ENCODE measurements around the gene WDR5B. TPM values are rescaled to one million over a fixed set of nuclear protein-coding genes. Genes with fewer than 3 reads are reported as not detected.
"Not testable (repeated sequence)": the region's sequence is repeated elsewhere in the genome, so short reads cannot be mapped to it uniquely, and the experiment has no call there.

WDR5B gene
- total RNA-seq, 1 experiment from 2014 or later: 7.1 TPM

DNA sequence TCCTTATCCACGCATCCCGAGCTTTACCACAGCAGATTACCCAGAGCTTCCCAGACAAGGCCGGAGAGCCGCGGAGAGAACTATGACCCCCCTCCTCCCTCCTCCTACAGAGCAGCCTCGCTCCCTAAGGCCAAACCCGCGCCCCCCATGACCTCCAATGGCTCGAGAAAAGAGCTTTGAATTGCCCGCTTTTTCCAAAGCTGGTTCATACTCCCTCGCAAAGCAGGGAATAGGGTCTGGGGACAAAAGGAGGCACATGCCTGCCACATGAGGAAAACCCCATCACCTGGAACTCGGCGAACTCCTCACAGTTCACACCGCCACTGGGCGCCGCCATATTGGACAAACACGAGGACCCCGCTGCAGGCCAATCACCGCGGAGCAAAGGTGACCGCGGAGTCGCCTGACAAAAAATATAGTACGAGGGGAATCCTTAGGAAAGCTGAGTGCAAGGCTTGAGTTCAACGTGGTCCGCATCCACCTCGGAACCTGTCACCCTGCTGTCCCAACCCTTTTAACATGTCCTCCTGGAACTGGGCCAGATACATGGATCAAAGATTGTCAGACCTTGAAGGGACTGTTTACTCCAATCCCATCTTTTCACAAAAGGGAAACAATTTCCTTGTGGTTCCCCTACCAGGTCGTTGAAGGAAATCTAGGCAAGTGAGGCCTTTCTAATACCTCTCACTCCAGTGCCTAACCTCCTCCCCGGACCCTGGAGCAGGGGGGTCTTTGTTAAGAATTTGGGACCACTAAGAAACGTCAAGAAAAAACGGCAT lies 32.8 kb downstream of the WDR5B start, which contains the start of gene MIX23:
Gene MIX23, minus strand, starts transcription at position 344 of the 779 bp plus-strand sequence. Its CDS starts 7 bp downstream, at position 337.
- Histone ChIP-seq H3K9ac (ENCODE audit: low read length) (peak within 1 kb of the TSS; percentile 90), H2AFZ (ENCODE audit: low read length) (peak within 1 kb of the TSS; percentile 56), H3K4me1 (ENCODE audit: low read length) (peaks cover 62% of the 10 kb centered on the region), H3K4me3 (ENCODE audit: low read length) (peak within 1 kb of the TSS; percentile 88), H3K4me2 (ENCODE audit: low read depth, low read length, poor library complexity, severe bottlenecking) (peak within 1 kb of the TSS; percentile 92), H3K79me2 (ENCODE audit: low read length) (peaks cover 98% of the 10 kb centered on the region), H3K27me3 (ENCODE audit: low read length) (no peaks in the 10 kb centered on the region), H3K9me3 (ENCODE audit: low read length) (no peaks in the 10 kb centered on the region), H3K36me3 (ENCODE audit: insufficient read depth, low read length) (peaks cover 58% of the 10 kb centered on the region), H4K20me1 (ENCODE audit: insufficient read depth, low read depth, low read length) (no peaks in the 10 kb centered on the region), H3K27ac (ENCODE audit: low read length) (peak within 1 kb of the TSS; percentile 78), H3K9me2 (replicated peaks; ENCODE audit: insufficient read depth, low read length) (no peaks in the 10 kb centered on the region)
- DNase-seq: peak; percentile 95

DNA sequence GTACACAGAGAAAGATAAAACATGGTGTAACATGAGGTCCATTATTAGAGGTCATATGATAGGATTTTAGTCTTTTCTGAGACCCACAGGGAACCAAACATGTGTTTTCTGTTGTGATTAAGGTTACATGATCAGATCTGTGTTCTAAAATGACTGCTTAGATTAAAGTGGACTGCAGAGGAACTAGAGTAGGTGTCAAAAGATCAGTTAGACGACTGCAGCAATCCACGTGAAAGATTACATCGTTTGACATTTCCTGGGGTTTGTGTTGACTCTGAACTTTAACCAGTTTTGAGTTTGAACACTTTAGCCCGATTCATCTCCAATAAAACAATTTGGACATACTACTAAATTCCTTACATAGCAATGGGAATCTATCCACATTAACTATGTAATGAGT lies 37.9 kb downstream of the WDR5B start:
- Histone ChIP-seq H3K4me3 (ENCODE audit: low read length) (no peak overlapping the region), H3K36me3 (ENCODE audit: insufficient read depth, low read length) (peaks cover 32% of the 10 kb centered on the region), H3K27me3 (ENCODE audit: low read length) (no peaks in the 10 kb centered on the region), H4K20me1 (ENCODE audit: insufficient read depth, low read depth, low read length) (no peaks in the 10 kb centered on the region), H3K9me3 (ENCODE audit: low read length) (no peaks in the 10 kb centered on the region), H3K79me2 (ENCODE audit: low read length) (peaks cover 100% of the 10 kb centered on the region), H3K9me2 (replicated peaks; ENCODE audit: insufficient read depth, low read length) (no peaks in the 10 kb centered on the region), H3K9ac (ENCODE audit: low read length) (no peak overlapping the region), H3K4me1 (ENCODE audit: low read length) (peaks cover 25% of the 10 kb centered on the region), H2AFZ (ENCODE audit: low read length) (no peak overlapping the region), H3K27ac (ENCODE audit: low read length) (peak overlapping the region; percentile 38; the same call in 1 of the 2 replicates), H3K4me2 (ENCODE audit: low read depth, low read length, poor library complexity, severe bottlenecking) (no peak overlapping the region)
- no peak for DNase-seq

DNA sequence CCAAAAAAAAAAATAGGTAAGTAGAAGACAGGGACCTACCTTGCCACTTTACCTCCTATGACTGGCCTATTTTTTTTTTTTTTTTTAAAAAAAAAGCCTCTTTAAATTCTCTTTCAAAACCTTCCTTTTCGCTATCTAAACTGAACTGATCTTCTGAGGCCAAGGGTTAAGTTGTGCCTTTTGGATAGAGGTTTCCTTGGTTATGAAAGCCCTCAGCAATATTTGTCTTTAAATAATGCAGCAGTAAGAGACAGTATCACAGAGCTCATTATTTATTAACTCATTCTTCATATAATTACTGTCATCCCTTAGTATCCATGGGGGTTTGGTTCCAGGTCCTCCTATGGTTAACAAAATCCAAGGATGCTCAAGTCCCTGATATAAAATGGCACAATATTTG lies 41.8 kb downstream of the WDR5B start:
- Histone ChIP-seq H3K79me2 (ENCODE audit: low read length) (peaks cover 90% of the 10 kb centered on the region), H3K36me3 (ENCODE audit: insufficient read depth, low read length) (peaks cover 26% of the 10 kb centered on the region), H3K4me2 (ENCODE audit: low read depth, low read length, poor library complexity, severe bottlenecking) (no peak overlapping the region), H3K4me3 (ENCODE audit: low read length) (no peak overlapping the region), H3K4me1 (ENCODE audit: low read length) (no peaks in the 10 kb centered on the region), H4K20me1 (ENCODE audit: insufficient read depth, low read depth, low read length) (no peaks in the 10 kb centered on the region), H3K9me2 (replicated peaks; ENCODE audit: insufficient read depth, low read length) (no peaks in the 10 kb centered on the region), H3K27me3 (ENCODE audit: low read length) (no peaks in the 10 kb centered on the region), H3K9me3 (ENCODE audit: low read length) (no peaks in the 10 kb centered on the region), H2AFZ (ENCODE audit: low read length) (no peak overlapping the region), H3K9ac (ENCODE audit: low read length) (no peak overlapping the region), H3K27ac (ENCODE audit: low read length) (no peak overlapping the region)
- DNase-seq: no peak

DNA sequence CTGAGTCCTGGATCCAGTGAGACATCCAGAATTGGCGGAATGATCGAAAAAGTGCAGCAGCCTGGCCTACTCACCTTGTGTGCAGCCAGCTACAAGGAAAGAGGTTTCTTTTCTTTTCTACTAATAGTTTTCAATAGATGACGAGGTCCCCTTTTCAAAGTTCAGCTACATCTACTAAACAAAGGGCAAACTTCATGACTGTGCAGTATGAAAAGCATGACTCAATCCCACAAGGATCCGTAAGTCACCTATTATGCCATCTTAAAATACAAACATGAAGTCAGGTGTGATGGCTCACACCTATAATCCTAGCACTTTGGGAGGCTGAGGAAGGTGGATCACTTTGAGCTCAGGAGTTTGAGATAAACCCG lies 49.5 kb downstream of the WDR5B start:
- Histone ChIP-seq H3K36me3 (ENCODE audit: insufficient read depth, low read length) (peaks cover 75% of the 10 kb centered on the region; the same call in 1 of the 2 replicates), H3K4me2 (ENCODE audit: low read depth, low read length, poor library complexity, severe bottlenecking) (no peak overlapping the region), H4K20me1 (ENCODE audit: insufficient read depth, low read depth, low read length) (no peaks in the 10 kb centered on the region), H3K27me3 (ENCODE audit: low read length) (no peaks in the 10 kb centered on the region), H2AFZ (ENCODE audit: low read length) (no peak overlapping the region), H3K4me3 (ENCODE audit: low read length) (no peak overlapping the region), H3K4me1 (ENCODE audit: low read length) (no peaks in the 10 kb centered on the region), H3K9me2 (replicated peaks; ENCODE audit: insufficient read depth, low read length) (no peaks in the 10 kb centered on the region), H3K79me2 (ENCODE audit: low read length) (peaks cover 21% of the 10 kb centered on the region), H3K27ac (ENCODE audit: low read length) (no peak overlapping the region), H3K9me3 (ENCODE audit: low read length) (no peaks in the 10 kb centered on the region), H3K9ac (ENCODE audit: low read length) (no peak overlapping the region)
- no peak for DNase-seq

DNA sequence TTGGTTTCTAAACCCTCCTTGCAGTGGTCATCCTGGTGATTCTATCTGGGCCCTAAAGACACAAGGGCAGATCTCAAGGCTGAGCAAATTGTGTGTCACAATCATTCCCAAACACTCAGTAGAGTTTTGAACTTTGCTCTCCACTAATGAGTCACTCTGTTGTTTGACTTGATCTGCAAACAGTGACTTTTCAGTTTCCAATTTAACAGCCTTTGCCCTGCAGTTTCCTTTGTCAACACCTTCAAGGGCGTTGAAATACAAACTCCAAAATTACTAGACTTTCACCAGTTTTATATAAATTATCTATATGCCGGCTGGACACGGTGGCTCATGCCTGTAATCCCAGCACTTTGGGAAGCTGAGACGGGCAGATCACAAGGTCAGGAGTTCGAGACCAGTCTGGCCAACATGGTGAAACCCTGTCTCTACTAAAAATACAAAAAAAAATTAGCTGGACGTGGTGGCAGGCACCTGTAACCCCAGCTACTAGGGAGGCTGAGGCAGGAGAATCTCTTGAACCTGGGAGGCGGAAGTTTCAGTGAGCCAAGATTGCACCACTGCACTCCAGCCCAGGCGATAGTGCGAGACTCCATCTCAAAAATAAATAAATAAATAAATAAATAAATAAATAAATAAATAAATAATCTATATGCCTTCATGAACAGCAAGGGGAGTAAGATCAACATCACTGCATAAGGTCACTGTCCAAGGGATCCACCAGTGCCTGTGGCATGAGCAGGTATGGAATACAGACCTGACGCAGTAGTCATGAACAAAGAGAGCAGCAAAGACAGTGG lies 50.1 kb downstream of the WDR5B start:
- H3K36me3 ChIP-seq (ENCODE audit: insufficient read depth, low read length): peaks cover 72% of the 10 kb centered on the region; the same call in 1 of the 2 replicates
- not testable (repeated sequence) for DNase-seq; H3K9ac ChIP-seq (ENCODE audit: low read length); H3K27ac ChIP-seq (ENCODE audit: low read length); H3K27me3 ChIP-seq (ENCODE audit: low read length); H3K4me2 ChIP-seq (ENCODE audit: low read depth, low read length, poor library complexity, severe bottlenecking); H3K4me1 ChIP-seq (ENCODE audit: low read length); H3K9me2 ChIP-seq (replicated peaks; ENCODE audit: insufficient read depth, low read length); H3K9me3 ChIP-seq (ENCODE audit: low read length); H4K20me1 ChIP-seq (ENCODE audit: insufficient read depth, low read depth, low read length); H3K4me3 ChIP-seq (ENCODE audit: low read length); H2AFZ ChIP-seq (ENCODE audit: low read length)
- peaks cover 15% of the 10 kb centered on the region for H3K79me2 ChIP-seq (ENCODE audit: low read length)

DNA sequence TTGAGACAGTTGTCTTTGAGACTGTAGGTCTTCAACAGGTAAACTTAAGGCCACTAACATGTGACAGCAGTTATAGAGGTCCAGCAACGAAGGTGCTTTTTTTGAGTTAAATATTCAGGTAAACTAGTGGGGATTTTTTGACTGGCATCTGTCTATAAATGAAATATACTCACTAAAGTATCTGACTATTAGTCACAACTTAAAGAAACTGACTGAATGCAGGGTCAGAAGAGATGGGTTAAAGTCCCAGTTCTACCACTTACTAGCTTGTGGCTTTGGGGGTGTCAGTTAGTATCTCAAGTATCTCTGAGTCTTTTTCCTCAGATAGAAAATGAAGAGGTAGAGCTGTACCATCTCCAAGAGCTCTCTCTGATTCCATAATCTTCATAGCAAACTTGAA lies 50.8 kb downstream of the WDR5B start:
- Histone ChIP-seq H3K79me2 (ENCODE audit: low read length) (peaks cover 9% of the 10 kb centered on the region), H3K36me3 (ENCODE audit: insufficient read depth, low read length) (peaks cover 68% of the 10 kb centered on the region; the same call in 1 of the 2 replicates), H3K4me3 (ENCODE audit: low read length) (no peak overlapping the region), H3K9ac (ENCODE audit: low read length) (no peak overlapping the region), H2AFZ (ENCODE audit: low read length) (no peak overlapping the region), H3K9me3 (ENCODE audit: low read length) (no peaks in the 10 kb centered on the region), H3K27ac (ENCODE audit: low read length) (no peak overlapping the region), H3K27me3 (ENCODE audit: low read length) (no peaks in the 10 kb centered on the region), H4K20me1 (ENCODE audit: insufficient read depth, low read depth, low read length) (no peaks in the 10 kb centered on the region), H3K4me1 (ENCODE audit: low read length) (no peaks in the 10 kb centered on the region), H3K9me2 (replicated peaks; ENCODE audit: insufficient read depth, low read length) (no peaks in the 10 kb centered on the region), H3K4me2 (ENCODE audit: low read depth, low read length, poor library complexity, severe bottlenecking) (no peak overlapping the region)
- DNase-seq: no peak

DNA sequence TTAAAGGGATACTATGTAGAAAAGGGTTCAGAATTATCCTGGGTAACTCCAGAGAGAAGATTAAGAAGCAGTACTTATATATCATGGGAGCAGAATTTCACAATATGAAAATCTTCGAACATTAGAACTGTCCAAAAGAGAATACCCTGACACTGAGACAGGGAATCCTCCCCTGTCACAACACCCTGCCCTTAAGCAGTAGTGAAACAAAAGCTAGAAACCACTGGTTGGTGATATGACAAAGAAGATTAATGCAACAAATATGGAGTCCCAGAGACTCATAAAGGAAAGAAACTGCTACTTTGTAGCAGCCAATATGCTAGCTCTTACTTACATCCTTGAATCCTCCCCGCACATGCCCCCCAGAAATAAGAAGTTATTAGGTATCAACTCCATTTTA lies 51.4 kb downstream of the WDR5B start:
- Histone ChIP-seq H4K20me1 (ENCODE audit: insufficient read depth, low read depth, low read length) (no peaks in the 10 kb centered on the region), H3K27ac (ENCODE audit: low read length) (no peak overlapping the region), H3K4me2 (ENCODE audit: low read depth, low read length, poor library complexity, severe bottlenecking) (no peak overlapping the region), H3K27me3 (ENCODE audit: low read length) (no peaks in the 10 kb centered on the region), H2AFZ (ENCODE audit: low read length) (no peak overlapping the region), H3K9me3 (ENCODE audit: low read length) (no peaks in the 10 kb centered on the region), H3K4me3 (ENCODE audit: low read length) (no peak overlapping the region), H3K9me2 (replicated peaks; ENCODE audit: insufficient read depth, low read length) (no peaks in the 10 kb centered on the region), H3K9ac (ENCODE audit: low read length) (no peak overlapping the region), H3K79me2 (ENCODE audit: low read length) (peaks cover 6% of the 10 kb centered on the region), H3K36me3 (ENCODE audit: insufficient read depth, low read length) (peaks cover 71% of the 10 kb centered on the region; the same call in 1 of the 2 replicates), H3K4me1 (ENCODE audit: low read length) (no peaks in the 10 kb centered on the region)
- DNase-seq: no peak
